ENCODE results near the gene TMEM203.

The TMEM203 gene

DNA sequence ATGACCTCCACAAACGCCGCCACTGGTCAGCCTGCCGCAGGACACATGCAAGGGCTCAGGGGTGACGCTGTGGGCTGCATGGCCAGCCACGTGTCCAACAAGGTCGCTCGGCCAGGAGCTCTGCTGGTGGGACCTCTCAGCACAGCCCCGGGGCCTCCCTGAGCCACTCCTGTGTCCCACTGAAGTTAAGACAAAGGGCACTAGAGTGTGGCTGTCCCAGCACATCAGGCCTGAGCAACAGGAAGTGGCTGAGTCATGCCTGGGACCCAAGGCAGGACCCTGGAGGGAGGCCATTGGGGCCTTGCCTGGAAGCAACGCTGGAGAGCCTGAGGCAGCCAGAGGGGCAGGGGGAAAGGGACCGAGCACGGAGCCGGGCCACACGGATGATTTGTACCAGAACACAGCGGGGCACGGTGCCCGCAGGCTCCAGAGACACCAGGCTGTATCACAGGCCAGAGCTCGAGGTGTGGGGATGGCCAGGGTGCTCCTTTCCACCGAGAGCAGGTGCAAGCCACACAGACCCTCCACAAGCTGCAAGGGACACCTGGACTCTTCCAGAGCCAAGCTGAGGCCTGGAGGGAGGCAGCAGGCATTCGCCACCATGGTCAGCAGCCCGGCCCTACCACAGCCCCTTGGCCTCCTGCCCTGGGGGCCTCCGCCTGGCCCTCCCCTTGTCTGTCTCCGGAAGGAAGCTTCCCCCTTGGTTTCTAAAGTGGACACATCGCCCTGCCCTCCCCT is 27.1 kb downstream of the TMEM203 start:
- no peak for DNase-seq (ENCODE audit: low read depth)

DNA sequence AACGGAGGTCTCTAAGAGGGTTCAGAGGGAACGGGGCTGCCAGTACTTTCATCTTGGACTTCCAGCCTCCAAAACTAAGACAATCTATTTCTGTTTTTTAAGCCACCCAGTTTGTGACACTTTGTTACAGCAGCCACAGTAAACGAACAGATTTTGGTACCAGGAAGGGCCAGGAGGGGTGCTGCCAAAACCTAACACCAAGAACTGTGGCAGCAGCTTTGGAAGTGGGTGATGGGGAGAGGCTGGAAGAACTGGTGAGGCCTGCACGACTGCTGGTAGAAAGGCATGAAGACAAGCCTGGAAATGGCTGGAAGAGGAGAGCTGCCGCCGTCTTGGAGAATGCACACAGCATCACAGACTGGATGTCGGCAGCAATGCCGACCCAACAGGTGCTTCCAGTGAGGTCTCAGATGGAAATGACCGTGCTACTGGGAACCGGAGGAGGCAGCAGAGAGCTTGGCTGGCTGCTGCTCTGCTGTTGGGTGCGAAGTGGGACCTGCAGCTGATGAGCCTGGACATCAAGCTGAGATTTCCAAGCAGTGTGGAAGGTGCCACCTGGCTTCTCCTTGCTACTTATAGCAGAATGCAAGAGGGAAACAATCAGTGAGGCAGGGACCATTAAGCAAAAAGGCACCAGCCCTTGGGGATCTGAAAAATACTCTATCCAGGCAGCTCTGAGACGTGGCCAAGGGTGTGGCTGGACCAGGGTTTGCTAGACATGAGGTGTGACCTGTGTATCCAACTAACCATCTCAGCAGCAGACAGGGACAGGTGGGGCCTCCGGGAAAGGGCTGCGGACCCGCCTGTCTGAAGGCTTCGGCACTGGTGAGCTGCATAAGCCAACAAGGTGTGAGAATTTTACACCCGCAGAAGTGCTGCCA is 28.9 kb downstream of the TMEM203 start:
- no peak for DNase-seq (ENCODE audit: low read depth)

DNA sequence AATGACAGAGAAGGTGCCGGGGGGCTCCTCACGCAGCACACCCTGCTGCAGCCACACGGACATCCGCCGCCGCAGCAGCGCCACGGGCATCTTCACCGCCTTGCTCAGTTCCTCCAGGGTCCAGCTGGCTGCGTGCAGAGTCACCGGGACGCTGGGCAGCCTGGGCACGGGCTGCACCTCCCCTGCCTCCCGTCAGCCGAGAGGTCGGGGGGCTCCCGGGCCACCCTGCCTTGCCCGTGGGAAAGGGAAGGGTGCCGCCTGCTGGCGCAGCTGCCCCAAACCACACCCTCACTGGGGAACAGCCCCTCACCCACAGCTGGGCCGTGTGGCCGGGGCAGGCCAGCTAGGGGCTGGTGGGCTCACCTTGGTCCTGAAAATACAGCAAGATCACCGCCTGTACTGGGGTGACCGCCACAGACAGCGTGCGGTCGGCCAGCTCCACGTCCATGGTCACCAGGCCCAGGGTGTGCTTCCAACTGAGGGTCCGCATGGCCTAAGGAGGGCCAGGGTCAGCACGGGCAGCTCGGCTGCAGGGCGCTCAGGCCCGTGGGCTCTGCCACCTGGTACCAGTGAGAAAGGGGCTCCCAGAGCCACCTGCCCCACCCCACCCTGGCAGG is 30.0 kb downstream of the TMEM203 start:
- DNase-seq (ENCODE audit: low read depth) = no peak

DNA sequence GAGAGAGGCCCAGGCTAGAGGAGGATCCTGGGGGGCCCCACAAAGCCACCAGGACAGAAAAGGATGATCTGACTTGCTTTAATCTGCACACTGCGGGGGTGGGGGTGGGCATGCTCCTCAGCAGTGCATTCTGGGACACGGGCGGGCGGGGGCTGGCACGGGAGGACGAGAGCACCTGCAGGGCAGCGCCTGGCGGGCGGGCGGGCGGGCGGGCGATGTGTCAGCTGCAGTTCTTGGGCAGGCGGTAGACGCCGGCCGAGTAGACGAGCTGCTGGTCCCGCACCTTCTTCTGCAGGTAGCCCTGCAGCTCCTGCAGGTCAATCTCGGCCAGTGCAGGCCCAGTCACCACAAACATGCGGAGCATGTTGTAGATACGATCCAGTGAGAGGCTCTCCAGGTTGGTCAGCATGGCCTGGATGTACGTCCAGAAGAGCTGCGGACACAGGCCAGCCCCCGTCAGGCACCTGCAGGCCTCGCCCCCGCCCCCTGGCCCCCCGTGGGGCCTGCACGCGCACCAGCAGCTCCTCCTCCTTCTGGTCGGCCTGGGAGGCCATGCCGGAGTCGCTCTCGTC is 30.6 kb downstream of the TMEM203 start:
- no peak for DNase-seq (ENCODE audit: low read depth)

DNA sequence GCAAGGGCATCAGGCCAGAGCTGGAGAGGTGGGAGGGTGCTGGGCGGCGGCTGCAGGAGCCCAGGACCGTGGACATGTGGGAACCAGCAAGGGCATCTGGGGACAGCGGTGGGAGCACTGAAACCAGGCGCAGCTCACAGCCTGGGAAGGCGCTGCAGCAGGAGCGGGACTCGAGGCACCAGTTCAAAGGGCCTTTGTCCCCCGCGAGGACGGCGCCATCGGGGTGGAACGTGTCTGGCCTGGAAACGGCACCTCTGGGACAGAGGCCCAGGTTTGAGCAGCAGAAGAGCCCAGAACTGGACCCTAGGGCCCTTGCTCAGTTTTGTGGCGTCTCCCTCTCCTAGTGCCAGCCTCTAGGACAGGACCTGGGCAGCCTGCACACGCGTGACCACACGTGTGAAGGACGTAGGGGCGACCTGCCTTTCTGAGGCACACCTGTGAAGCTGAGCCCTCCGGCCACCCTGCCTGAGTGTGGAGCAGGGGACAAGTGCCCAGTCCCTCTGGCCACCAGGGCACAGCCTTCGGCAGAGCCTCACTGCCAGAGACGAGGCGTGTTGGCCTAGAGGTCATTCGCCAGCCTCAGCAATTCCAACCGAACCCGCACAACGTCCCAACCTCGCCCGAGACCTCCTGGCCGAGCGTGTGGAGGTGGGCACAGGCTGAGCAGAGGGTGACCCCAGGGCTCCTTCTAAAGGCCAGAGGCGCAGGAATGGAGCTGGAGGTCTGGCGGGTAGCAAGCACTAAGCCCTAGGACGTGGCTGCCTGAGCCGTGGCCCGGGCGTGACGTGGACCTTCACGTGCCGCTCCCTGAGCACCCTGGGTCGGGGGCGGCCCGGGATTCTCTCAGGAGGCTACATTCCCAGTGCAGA is 31.4 kb downstream of the TMEM203 start:
- DNase-seq (ENCODE audit: low read depth) = no peak

DNA sequence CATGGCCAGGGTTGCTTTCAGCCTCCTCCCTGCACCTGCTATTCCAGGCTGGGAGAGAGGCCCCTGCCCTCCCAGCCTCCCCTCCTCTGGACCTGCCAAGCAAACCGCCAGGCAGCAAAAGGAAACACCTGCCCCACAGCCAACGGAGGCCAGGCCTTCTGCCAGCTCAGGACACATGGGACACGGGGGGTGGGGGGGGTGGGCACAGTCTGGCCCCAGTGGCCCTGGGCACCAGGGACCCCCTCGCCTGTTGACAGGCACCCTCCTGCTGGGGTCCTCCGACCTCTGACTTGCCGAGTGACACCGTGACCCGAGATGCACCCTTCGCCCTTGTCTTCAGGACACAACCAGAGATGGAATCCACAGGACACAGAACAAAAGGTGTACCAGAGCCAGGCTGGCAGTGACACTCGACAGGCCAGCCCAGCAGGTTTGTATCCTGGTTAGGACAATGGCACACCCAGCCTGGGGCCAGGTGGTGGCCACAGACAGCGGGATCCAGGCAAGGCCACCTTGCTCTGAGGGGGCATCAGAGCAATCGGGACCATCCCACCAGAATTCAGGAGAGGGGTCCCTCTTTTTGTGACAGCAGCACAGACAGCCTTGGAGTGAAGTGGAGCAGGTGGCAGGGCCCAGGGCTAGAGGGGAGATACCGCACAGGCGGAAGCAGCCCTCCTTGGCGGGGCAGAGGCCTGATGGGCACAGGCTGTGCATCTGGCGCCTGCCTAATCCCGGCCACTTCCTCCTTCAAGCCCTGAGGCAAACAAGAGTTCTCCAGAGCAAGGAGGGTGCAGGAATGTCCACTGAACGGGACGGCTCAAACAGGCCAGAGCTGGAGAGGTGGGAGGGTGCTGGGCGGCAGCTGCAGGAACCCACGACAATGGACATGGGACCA is 32.3 kb downstream of the TMEM203 start:
- no peak for DNase-seq (ENCODE audit: low read depth)

DNA sequence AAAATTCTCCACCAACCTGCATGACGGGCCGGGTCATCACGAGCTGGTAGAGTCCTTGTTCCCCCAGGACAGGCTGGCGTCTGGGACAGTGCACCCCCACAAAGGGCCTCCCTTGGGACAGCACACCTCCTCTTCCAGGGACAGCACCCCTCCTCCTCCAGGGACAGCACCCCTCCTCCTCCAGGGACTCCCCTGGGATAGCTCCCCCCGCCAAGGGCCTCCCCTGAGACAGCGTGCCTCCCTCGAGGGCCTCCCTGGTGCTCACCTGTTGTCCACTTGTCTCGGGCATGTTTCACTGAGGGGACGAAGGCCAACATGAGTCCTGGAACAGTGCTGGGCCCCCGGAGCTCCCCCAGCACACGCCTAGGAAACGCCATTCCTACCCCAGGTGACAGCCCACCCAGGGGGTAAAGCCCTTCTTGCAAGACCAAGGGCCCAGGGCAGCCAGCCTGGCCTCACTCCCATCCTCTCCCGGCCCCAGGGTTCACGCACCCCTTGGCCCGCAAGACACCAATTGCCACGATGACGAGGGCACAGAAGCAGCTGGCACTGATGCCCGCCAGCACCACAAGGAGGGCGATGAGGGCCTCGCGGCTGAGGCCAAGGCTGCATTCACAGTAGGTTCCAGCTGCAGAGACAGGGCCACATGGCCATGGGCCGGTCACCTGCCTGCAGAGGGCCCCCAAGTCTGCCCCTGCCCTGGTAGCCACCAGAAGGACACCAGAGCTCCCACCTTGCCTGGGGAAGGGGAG is 34.1 kb downstream of the TMEM203 start:
- DNase-seq (ENCODE audit: low read depth) = no peak

DNA sequence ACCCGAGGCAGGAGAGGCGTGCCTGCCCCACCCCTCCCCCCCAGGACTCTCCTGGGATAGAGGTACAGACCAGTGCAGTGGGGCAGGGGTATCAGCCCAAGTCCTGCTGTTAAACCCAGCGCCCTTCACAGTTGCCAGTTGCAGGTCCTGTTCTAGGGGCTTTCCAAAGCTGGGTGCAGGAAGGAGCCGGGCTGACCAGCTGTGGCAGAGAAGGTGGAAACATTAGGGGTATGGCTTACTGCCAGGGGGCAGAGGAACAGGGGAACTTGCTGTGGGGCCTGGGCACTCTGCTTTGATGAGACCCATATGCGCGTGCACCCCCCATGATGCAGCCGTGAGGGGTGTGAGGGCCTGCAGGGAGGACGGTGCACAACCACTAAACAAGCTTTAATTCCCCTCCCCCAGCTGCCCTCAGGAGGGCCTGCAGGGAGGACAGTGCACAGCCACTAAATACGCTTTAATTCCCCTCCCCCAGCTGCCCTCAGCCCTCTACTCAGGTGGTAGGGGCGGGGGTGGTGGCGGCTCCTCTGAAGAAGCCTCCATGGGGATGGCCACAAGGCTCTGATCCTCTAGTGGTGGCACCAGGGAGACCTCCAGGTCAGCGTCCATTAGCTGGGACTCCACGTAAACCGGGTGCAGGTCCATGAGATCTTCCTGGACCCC is 34.8 kb downstream of the TMEM203 start:
- no peak for DNase-seq (ENCODE audit: low read depth)

DNA sequence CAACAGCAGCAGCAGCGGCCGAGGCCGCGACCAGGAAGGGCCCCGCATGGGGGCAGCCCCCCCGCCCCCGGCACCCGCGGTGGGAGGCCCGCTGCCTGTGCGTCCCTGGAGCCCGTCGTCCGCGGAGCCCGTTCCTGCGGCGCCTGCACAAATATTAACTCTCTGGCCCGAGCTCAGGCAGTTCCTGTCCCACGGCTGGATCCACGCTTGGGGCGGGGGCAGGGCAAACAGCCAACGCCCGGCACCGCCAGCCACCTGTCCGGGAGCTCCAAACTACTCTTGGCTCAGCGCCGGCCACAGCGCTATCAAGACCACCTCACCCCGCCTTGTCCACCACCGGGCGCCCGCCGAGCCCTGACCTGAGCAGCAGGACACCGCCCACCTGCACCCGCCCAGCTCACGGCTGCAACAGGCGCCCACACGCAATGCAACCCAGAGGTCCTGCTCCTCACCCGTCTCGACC is 35.5 kb downstream of the TMEM203 start, which contains the start of gene LRRC26:
LRRC26 (minus strand) TSS at position 156 of the 463 bp plus-strand sequence; CDS start at position 48, 108 bp downstream.
- DNase-seq (ENCODE audit: low read depth) = no peak

DNA sequence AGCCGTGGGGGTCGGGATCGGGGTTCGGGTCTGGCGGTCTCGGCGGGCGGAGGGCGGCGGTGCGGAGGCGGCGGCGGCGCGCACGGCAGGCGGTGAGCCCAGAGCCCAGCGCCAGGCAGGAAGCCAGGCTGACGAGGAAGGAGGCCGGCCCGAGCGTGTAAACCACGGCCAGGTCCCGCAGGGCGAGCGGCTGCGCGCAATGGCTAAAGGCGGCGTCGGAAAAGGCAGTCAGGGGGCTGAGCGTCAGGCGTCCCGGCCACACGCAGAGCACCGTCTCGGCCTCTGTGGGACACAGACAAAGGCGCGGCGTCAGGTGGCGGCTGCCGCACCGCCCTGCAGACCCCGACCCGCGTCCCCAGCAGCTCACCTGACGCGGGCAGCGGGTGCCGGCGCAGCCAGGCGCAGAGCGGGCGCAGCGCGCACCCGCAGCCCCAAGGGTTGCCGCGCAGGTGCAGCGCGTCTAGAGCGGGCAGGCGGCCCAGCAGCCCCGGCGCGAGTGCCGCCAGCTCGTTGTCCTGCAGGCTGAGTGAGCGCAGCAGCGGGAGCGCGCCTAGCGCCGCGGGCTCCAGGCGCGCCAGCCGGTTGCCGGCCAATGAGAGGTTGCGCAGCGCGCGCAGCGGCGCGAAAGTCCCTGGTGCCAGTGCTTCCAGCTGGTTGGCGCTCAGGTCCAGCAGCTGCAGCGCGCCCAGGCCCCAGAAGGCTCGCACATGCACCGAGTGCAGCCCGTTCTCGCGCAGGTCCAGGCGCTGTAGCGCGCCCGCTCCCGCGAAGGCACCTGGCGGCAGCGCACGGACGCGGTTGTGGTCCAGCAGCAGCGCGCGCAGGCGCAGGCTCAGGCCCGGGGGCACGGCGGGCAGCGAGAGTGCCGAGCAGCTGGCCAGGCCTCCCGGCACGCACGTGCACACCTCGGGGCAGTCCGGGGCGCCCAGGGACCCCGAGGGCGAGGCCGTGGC is 36.3 kb downstream of the TMEM203 start:
- DNase-seq (ENCODE audit: low read depth) = no peak

DNA sequence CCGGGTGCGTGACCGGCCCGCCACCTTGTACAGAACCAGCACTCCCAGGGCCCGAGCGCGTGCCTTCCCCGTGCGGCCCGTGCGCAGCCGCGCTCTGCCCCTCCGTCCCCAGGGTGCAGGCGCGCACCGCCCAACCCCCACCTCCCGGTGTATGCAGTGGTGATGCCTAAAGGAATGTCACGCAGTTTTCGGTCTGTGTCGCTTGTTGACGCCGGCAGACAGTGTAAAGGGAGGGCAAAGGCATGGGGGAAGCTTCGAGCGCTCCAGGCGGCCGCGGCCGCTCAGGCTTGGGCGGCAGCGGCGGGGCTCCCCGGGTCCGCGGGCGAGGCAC is 36.9 kb downstream of the TMEM203 start:
- DNase-seq (ENCODE audit: low read depth) = no peak

DNA sequence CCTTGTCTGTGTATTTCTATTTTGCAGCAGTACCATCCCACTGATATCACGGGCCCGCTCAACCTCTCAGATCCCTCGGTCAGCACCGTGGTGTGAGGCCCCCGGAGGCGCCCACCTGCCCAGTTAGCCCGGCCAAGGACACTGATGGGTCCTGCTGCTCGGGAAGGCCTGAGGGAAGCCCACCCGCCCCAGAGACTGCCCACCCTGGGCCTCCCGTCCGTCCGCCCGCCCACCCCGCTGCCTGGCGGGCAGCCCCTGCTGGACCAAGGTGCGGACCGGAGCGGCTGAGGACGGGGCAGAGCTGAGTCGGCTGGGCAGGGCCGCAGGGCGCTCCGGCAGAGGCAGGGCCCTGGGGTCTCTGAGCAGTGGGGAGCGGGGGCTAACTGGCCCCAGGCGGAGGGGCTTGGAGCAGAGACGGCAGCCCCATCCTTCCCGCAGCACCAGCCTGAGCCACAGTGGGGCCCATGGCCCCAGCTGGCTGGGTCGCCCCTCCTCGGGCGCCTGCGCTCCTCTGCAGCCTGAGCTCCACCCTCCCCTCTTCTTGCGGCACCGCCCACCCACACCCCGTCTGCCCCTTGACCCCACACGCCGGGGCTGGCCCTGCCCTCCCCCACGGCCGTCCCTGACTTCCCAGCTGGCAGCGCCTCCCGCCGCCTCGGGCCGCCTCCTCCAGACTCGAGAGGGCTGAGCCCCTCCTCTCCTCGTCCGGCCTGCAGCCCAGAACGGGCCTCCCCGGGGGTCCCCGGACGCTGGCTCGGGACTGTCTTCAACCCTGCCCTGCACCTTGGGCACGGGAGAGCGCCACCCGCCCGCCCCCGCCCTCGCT is 37.5 kb downstream of the TMEM203 start:
- DNase-seq (ENCODE audit: low read depth) = no peak

DNA sequence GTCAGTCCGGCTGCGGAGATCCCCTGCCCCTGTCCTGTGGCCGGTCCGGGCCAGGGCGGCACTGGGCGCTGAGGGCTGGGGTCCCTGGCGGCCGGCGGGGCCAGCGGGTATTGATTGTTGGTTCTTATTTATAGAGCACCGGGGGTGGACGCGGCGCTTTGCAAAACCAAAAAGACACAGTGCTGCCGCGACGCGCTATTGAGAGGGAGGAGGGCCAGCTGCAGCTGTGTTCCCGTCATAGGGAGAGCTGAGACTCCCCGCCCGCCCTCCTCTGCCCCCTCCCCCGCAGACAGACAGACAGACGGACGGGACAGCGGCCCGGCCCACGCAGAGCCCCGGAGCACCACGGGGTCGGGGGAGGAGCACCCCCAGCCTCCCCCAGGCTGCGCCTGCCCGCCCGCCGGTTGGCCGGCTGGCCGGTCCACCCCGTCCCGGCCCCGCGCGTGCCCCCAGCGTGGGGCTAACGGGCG is 38.1 kb downstream of the TMEM203 start:
- DNase-seq (ENCODE audit: low read depth) = no peak

DNA sequence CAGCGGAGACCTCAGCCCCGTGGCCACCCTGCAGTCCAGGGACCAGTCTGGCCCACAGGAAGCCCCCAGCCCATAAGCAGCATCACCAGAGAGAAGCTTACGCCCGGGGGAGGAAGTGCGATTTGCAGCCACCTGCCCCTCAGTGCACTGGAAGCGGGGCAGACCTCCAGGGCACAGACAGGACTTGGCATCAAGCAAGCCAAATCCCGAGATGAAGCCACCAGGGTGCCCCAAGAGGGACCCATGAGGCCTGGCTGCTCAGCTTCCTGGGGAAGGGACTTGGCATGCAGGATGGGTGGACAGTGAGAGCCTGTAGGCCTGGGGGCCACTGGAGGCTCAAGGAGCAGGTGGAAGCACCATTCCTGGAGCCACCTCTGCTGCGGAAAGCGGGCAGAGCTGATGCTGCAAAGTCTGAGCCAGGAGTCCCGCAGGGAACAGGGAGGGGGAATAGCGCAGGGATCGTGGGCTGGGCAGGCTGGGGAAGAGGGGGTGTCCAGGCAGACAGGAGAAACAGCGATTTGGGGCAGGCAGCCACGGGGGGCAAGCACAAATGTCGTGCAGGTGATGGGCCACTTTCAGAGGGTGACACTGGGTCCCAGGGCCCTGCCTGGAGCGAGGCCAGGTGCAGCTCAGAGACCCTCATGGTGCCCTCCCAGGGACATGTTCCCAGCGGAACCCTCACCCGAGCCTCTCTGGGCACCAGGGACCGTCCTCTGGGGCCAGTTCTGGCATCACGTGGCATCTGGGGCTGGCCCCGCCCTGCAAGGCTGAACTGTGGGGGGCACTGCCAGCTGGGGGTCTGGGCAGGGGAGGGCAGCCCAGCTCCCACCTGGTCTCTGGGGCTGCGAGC is 38.8 kb downstream of the TMEM203 start:
- no peak for DNase-seq (ENCODE audit: low read depth)

DNA sequence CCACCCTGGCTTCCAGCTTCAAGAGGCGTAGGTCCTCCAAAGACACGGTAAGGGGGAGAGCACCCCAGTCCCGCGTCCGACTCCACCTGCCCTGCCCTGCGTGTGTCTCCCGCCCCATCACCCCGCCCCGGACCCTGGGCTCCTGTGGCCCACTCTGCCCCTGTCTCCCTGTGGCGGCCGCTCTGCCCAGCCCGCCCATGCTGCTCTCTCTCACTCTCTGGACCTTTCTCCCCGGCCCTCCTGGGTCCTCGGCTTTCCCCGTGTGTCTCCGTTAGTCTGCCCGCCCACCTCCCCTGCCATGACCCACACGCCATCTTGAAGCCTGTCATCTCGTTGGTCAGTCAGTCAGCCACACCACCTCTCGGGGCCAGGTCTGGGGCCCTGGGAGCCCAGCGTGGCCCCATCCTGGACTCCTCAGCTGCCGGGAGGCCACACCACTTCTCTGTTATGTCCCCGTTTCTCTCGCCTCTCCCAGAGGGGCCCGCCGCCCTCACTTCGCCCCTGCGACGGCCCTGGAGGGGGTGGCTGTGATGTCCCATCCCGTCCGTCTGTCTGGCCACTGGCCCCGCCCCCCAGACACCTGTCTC is 40.1 kb downstream of the TMEM203 start:
- DNase-seq (ENCODE audit: low read depth) = no peak

All from activated T-helper 9 cell treated with anti-CD3 and anti-CD28 coated beads, Interleukin-2, amount 50 U/mL, for 16 hours (primary cell).